KMS-11 (cell line): Measurements from ENCODE around the gene C12orf56.

Experiments used
- H2AFZ ChIP-seq: fragments of 200-600 bp; sonication (generic); 2 replicates; pipeline ENCODE4 v1.6.1; 2016; ENCODE audit warnings: antibody characterized with exemption, mixed run types, low read depth
- H3K27ac ChIP-seq: fragments of 200-600 bp; sonication (generic); 2 replicates; pipeline ENCODE4 v1.6.1; 2016; ENCODE audit warnings: mild to moderate bottlenecking, mixed run types
- H3K27me3 ChIP-seq: fragments of 200-600 bp; sonication (generic); 2 replicates; pipeline ENCODE4 v1.6.1; 2017; ENCODE audit warnings: mild to moderate bottlenecking, low read depth, mixed run types, moderate library complexity; ENCODE audit not compliant: insufficient read depth
- H3K36me3 ChIP-seq: fragments of 200-600 bp; sonication (generic); 2 replicates; pipeline ENCODE4 v1.6.1; 2017; ENCODE audit warnings: mild to moderate bottlenecking, mixed run types; ENCODE audit not compliant: insufficient read depth
- H3K4me1 ChIP-seq: fragments of 200-600 bp; sonication (generic); 2 replicates; pipeline ENCODE4 v1.6.1; 2016; ENCODE audit warnings: mild to moderate bottlenecking, low read depth, mixed run types; ENCODE audit not compliant: poor library complexity, severe bottlenecking
- H3K4me2 ChIP-seq: fragments of 200-600 bp; sonication (generic); 2 replicates; pipeline ENCODE4 v1.7.0; 2016; ENCODE audit warnings: mild to moderate bottlenecking, mixed run types
- H3K4me3 ChIP-seq: fragments of 200-600 bp; sonication (generic); IDR thresholded peaks from 2 replicates; pipeline ENCODE4 v1.6.1; 2017; ENCODE audit warnings: low read depth, low read length, mixed read lengths; ENCODE audit not compliant: insufficient read depth
- H3K79me2 ChIP-seq: fragments of 200-600 bp; sonication (generic); 2 replicates; pipeline ENCODE4 v1.6.1; 2016; ENCODE audit warnings: low read depth, mixed run types; ENCODE audit not compliant: insufficient read depth
- H3K9ac ChIP-seq: fragments of 200-600 bp; sonication (generic); 2 replicates; pipeline ENCODE4 v1.6.1; 2016; ENCODE audit warnings: mild to moderate bottlenecking, mixed run types
- H4K20me1 ChIP-seq: fragments of 200-600 bp; sonication (generic); 2 replicates; pipeline ENCODE4 v1.6.1; 2016; ENCODE audit warnings: mild to moderate bottlenecking, mixed run types; ENCODE audit not compliant: insufficient read depth
- CTCF ChIP-seq: fragments of 200-600 bp; sonication (generic); conservative IDR thresholded peaks from 2 replicates; pipeline ENCODE4 v1.6.1; 2017; ENCODE audit warnings: low read depth, mild to moderate bottlenecking, antibody characterized with exemption, low read length, moderate library complexity, mixed read lengths

C12orf56 gene

GRCh38 chr12:64258576-64258975, 132.0 kb downstream of the C12orf56 start:
- Histone ChIP-seq H3K27ac (no peak overlapping the region), H3K79me2 (no peaks in the 10 kb centered on the region), H3K4me1 (peaks cover 3% of the 10 kb centered on the region), H2AFZ (no peak overlapping the region), H3K9ac (no peak overlapping the region), H3K27me3 (no peaks in the 10 kb centered on the region), H3K4me3 (no peak overlapping the region), H4K20me1 (no peaks in the 10 kb centered on the region), H3K4me2 (no peak overlapping the region), H3K36me3 (no peaks in the 10 kb centered on the region)
- TF ChIP-seq CTCF, result no peak

- H3K4me3 ChIP-seq, result no peak overlapping the region
- no peak overlapping the region for H3K27ac ChIP-seq
- TF ChIP-seq CTCF, result peak; percentile 91
- peaks cover 7% of the 10 kb centered on the region for H3K4me1 ChIP-seq
- no peaks in the 10 kb centered on the region for H4K20me1 ChIP-seq
- no peaks in the 10 kb centered on the region for H3K27me3 ChIP-seq
- no peak overlapping the region for H3K4me2 ChIP-seq
- no peak overlapping the region for H2AFZ ChIP-seq
- no peaks in the 10 kb centered on the region for H3K36me3 ChIP-seq
- H3K79me2 ChIP-seq, result no peaks in the 10 kb centered on the region
- no peak overlapping the region for H3K9ac ChIP-seq
Observed at GRCh38 chr12:64256166-64256800, 134.3 kb downstream of the C12orf56 start.

- Histone ChIP-seq H3K4me1 (peaks cover 7% of the 10 kb centered on the region), H3K27me3 (no peaks in the 10 kb centered on the region), H3K4me2 (no peak overlapping the region), H3K4me3 (no peak overlapping the region), H2AFZ (no peak overlapping the region), H3K36me3 (no peaks in the 10 kb centered on the region), H3K27ac (no peak overlapping the region), H4K20me1 (no peaks in the 10 kb centered on the region), H3K9ac (no peak overlapping the region), H3K79me2 (no peaks in the 10 kb centered on the region)
- TF ChIP-seq CTCF, result no peak
Observed at GRCh38 chr12:64255249-64255648, 135.3 kb downstream of the C12orf56 start.

- Histone ChIP-seq H3K4me1 (peaks cover 7% of the 10 kb centered on the region), H3K27me3 (no peaks in the 10 kb centered on the region), H3K27ac (no peak overlapping the region), H3K4me3 (no peak overlapping the region), H3K4me2 (no peak overlapping the region), H2AFZ (peak overlapping the region; percentile 7; the same call in 1 of the 2 replicates), H4K20me1 (no peaks in the 10 kb centered on the region), H3K9ac (no peak overlapping the region), H3K79me2 (no peaks in the 10 kb centered on the region), H3K36me3 (no peaks in the 10 kb centered on the region)
- TF ChIP-seq CTCF, result no peak
Observed at GRCh38 chr12:64253356-64253755, 137.2 kb downstream of the C12orf56 start.
